Measurements from ENCODE around the gene OR12D2.
"Not testable (repeated sequence)": the region's sequence is repeated elsewhere in the genome, so short reads cannot be mapped to it uniquely, and the experiment has no call there.

The OR12D2 gene

GRCh38 chr6:29395331-29395730 is at the start of gene OR12D2:
TSS of gene OR12D2 (plus strand) at chr6:29395631. CDS start at chr6:29396700, 1,069 bp downstream.
- no peak for DNase-seq (ENCODE audit: low read depth)

GRCh38 chr6:29349348-29349747 is 46.1 kb upstream of the OR12D2 start:
- not testable (repeated sequence) for DNase-seq (ENCODE audit: low read depth)

- DNase-seq (ENCODE audit: low read depth), result no peak
Measured at GRCh38 chr6:29354980-29355379, 40.5 kb upstream of the OR12D2 start.

DNA sequence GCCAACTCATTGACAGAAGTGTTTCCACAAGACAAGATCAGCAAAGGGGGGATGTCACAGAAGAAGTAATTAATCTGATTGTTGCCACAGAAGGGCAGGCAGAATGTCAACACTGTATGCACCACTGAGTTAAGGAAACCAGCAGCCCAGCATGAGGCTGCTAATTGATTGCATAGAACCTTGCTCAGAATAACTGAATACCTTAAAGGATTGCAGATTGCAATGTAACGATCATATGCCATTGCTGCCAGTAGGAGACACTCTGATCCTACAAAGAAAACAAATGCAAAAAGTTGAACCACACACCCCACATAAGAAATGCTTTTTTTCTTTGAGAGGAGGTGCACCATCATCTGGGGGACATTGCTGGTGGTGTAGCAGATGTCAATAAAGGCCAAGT is 39.8 kb upstream of the OR12D2 start:
- DNase-seq (ENCODE audit: low read depth), result no peak

GRCh38 chr6:29368765-29369164 is 26.7 kb upstream of the OR12D2 start, which contains the start of gene OR5V1:
TSS of gene OR5V1 (minus strand) at chr6:29368865. CDS start at chr6:29356195, 12,670 bp downstream.
- DNase-seq (ENCODE audit: low read depth), result no peak

- no peak for DNase-seq (ENCODE audit: low read depth)
Measured at GRCh38 chr6:29375191-29375590, 20.2 kb upstream of the OR12D2 start, which contains the start of gene OR12D3. TSS of gene OR12D3 (minus strand) at chr6:29375291. CDS start at chr6:29375287, 4 bp downstream.

DNA sequence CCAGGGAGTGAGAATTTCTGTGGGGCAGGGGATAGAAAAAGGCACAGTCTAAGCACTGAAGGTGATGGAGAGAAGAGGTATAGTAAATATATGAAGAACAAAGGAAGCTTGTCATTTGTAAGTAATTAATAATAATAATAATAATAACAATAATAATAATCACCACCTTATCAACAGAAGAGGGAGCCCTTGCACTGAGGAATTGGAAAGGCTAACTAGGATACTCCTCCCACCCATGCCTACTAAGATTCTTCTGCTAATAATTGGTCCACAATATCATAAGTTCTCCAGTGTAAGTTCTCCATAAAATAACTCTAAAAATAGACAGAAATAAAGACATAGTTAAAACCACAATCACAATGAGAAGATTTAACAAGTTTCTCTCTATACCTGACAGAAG is 19.4 kb upstream of the OR12D2 start:
- DNase-seq (ENCODE audit: low read depth), result no peak

GRCh38 chr6:29388533-29388932 is 6.9 kb upstream of the OR12D2 start:
- DNase-seq (ENCODE audit: low read depth), result no peak

DNA sequence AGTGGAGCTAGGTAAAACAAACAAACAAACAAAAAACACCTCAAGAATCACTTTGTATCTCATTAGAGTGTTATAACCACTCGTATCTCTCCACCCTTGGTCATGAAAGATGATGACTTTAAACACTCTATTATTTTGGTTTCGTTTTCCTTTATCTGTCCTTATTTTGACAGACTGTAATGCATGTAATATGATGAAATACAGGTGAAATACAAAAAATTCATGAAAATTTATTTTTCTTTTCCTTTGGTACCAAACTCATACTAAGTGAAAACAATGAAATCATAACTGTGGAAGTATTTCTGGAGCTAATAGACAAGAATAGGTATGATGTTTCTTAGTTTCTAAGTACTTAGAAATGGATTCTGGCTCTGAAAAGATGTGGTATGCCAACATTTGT is 4.1 kb downstream of the OR12D2 start:
- no peak for DNase-seq (ENCODE audit: low read depth)

DNA sequence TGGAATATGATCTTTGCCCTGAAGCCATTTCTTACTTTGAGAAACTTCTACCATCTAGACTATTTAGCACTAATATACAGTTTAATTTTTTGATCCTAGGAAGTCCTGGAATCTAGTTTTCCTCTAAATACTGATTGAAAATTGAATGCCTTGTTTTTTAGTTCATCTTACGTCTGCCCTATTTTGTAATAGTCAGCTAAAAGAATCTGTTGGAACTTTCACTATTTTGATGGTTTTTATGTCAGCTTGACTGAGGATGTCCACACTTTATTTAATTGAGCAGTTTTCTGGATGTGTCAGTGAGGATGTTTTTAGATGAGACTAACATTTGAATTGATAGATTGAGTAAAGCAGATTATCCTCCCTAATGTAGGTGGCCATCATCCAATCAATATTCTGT is 8.4 kb downstream of the OR12D2 start:
- DNase-seq (ENCODE audit: low read depth), result no peak

GRCh38 chr6:29414588-29414987 is 19.2 kb downstream of the OR12D2 start, which contains the start of gene OR12D1:
TSS of gene OR12D1 (plus strand) at chr6:29414928.
- DNase-seq (ENCODE audit: low read depth), result no peak

DNA sequence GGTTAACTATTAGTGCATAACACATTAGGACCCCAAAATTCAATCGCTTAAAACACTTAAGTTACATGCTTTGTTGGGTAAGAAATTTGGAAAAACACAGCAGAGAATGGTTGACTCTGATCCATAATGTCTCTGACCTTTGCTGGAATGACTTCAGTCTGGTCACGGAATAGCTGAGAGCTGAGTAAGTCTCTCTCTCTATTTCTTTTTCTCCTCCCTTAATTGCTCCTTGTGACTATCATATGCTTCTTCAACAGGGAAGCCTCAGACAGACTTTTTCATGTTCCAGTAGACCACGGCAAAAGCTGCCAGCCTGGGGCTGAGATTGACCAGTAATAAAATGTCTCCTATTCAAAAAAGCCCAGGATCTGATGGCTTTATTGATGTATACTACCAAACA is 24.1 kb downstream of the OR12D2 start:
- no peak for DNase-seq (ENCODE audit: low read depth)

DNA sequence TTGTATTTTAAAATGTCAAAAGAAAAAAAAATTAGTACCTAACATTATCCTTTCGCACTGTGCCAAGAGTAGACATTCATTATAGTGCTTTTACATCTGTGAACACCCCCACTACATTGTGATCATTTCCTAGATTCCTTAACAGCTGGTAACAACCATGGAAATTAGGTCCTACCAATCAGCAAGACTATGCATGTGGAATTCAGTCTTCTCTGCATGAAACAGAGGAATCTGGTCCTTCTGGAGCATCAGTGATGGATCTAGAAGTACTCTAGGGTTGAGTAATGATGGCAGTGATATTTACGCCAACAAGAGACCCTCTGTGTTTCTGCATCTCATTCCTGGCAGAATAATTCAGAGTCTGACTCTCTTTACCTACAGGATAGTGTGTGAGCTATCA is 28.7 kb downstream of the OR12D2 start:
- DNase-seq (ENCODE audit: low read depth), result no peak

DNA sequence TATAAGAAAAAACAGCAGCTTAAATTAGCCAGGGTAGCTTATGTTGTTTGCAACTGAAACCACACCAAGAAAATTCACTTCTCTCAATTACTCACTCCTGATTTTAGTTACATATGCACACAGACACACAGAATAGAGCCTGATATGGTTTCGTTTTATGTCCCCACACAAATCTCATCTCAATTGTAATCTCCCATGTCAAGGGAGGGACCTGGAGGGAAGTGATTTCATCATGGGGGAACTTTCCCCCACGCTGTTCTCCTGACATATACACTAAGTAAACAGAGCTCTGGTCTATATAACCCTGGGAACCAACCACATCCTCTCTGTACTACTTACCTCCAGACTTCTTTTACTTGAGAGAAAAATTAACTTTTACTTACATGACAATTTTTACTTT is 29.1 kb downstream of the OR12D2 start:
- no peak for DNase-seq (ENCODE audit: low read depth)

DNA sequence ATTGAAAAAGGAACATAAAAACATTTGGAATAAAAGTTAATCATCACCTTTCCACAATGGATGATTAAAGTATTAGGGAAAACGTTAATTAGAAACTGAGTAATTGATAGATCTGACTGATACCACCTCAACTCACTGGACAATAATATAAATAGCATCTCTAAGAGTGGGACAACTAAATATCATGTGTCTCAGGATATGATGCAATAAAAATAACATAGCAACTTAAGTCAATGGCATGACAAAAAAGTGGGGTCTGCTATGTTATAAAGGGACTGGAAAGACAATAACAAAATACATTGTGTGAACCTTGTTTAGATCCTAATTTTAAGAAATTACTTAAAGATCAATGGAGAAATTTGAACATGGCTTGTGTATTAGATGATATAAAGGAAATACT is 29.6 kb downstream of the OR12D2 start:
- no peak for DNase-seq (ENCODE audit: low read depth)

- DNase-seq (ENCODE audit: low read depth), result no peak
Measured at GRCh38 chr6:29426654-29427053, 31.2 kb downstream of the OR12D2 start.

GRCh38 chr6:29436730-29437129 is 41.3 kb downstream of the OR12D2 start:
- not testable (repeated sequence) for DNase-seq (ENCODE audit: low read depth)

DNA sequence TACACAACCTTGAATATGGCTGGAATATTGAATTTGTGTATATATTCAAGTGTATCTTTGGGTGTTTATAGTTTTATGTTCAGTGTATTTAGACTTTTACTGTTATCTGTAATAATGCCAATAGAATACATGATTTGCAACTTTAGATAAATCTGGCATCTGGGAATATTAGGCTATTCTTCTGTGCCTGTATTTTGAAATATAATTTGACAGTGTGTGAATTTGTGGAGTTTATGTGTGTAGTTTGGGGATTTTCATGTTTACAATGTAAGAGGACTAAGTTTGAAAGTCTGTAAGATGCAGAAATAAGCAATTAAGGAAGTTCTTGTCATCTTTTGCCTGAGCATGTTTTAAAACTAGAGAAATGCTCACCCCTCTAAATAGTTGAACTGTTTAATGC is 43.6 kb downstream of the OR12D2 start, which contains the start of gene OR10C1:
TSS of gene OR10C1 (plus strand) at position 301 of the 400 bp plus-strand sequence. CDS start 710 bp downstream, outside the sequence.
- no peak for DNase-seq (ENCODE audit: low read depth)

GRCh38 chr6:29442719-29443118 is 47.3 kb downstream of the OR12D2 start:
- no peak for DNase-seq (ENCODE audit: low read depth)

- DNase-seq (ENCODE audit: low read depth), result not testable (repeated sequence)
Measured at GRCh38 chr6:29444031-29444430, 48.6 kb downstream of the OR12D2 start.
